Endothelial cell of umbilical vein (primary cell): ENCODE results near the gene ITGA3. TPM values are rescaled to one million over a fixed set of nuclear protein-coding genes. Genes with fewer than 3 reads are reported as not detected.

Experiments used
- BruUV-seq: library from RNA; stranded (reverse); fragments of 400-500 nt; replicated peaks from 2 replicates; lab custom pipeline; 2021; lab: Mats Ljungman, UMichigan
- CTCF ChIA-PET: fragments of 300-600, 350-600 bp; sonication (Branson Sonifier 250); formaldehyde crosslinking; loops from one replicate; lab custom pipeline; 2021; ENCODE audit warnings: antibody characterized with exemption, inconsistent platforms; lab: Charles Lee
- POLR2A ChIA-PET: fragments of 300-600, 350-600 bp; sonication (Branson Sonifier 250); formaldehyde crosslinking; loops from one replicate; lab custom pipeline; 2021; ENCODE audit warnings: antibody characterized with exemption, inconsistent platforms; lab: Charles Lee
- DNase-seq: peaks from one replicate; pipeline ENCODE4 v3.0.0-alpha.2; 2011; ENCODE audit warnings: low read depth, low spot score
- FAIRE-seq: peaks from 2 replicates; lab custom pipeline; 2011; peaks lifted over from hg19 to GRCh38; lab: Jason Lieb, UNC
- H2AFZ ChIP-seq: 2 replicates; pipeline ENCODE4 v1.6.0; 2012; ENCODE audit warnings: low read depth, low read length, control low read depth, inconsistent platforms
- H3K27ac ChIP-seq: 2 replicates; pipeline ENCODE4 v1.5.1; 2011; ENCODE audit warnings: low read depth, mild to moderate bottlenecking, control low read depth, low read length, moderate library complexity; ENCODE audit not compliant: insufficient read depth
- H3K27me3 ChIP-seq, 2 experiments: 2 replicates each; pipeline versions ENCODE4 v1.6.0 to v1.6.1; 2011; ENCODE audit warnings: low read length in 2 of 2, mixed read lengths in 1 of 2; ENCODE audit not compliant: control insufficient read depth in 2 of 2, insufficient read depth in 2 of 2
- H3K36me3 ChIP-seq, 2 experiments: 2 replicates in 1 of 2; 3 replicates in 1 of 2; pipeline ENCODE4 v1.5.1; 2011; ENCODE audit warnings: low read length in 2 of 2, mild to moderate bottlenecking in 1 of 2, moderate library complexity in 1 of 2; ENCODE audit not compliant: control insufficient read depth in 2 of 2, insufficient read depth in 2 of 2; ENCODE audit errors: extremely low read depth in 1 of 2
- H3K4me1 ChIP-seq: 3 replicates; pipeline ENCODE4 v1.5.1; 2011; ENCODE audit warnings: mild to moderate bottlenecking, low read length; ENCODE audit not compliant: control insufficient read depth, insufficient read depth; ENCODE audit errors: extremely low read depth
- H3K4me2 ChIP-seq: 2 replicates; pipeline ENCODE4 v1.6.1; 2011; ENCODE audit warnings: low read length, control low read depth, mixed read lengths; ENCODE audit not compliant: insufficient read depth
- H3K4me3 ChIP-seq, 3 experiments: fragments of 200-600 bp in 1 of 3; sonication (generic), shearing (Covaris generic) in 1 of 3; replicated peaks in 1 of 3; 2 replicates each; pipeline ENCODE4 v1.5.1; 2011 to 2016; ENCODE audit warnings: control low read depth in 3 of 3, low read length in 3 of 3, mild to moderate bottlenecking in 2 of 3, inconsistent platforms in 1 of 3, low read depth in 1 of 3, moderate library complexity in 1 of 3; ENCODE audit not compliant: insufficient read depth in 1 of 3
- H3K79me2 ChIP-seq: 2 replicates; pipeline ENCODE4 v1.6.0; 2012; ENCODE audit warnings: low read length, inconsistent platforms; ENCODE audit not compliant: control insufficient read depth, insufficient read depth
- H3K9ac ChIP-seq: replicated peaks from 2 replicates; pipeline ENCODE3; 2011; ENCODE audit warnings: low read length, control low read depth; ENCODE audit not compliant: insufficient read depth; ENCODE audit errors: extremely low read depth
- H3K9me1 ChIP-seq: replicated peaks from 3 replicates; pipeline ENCODE4 v1.6.0; 2011; ENCODE audit warnings: mild to moderate bottlenecking, low read length; ENCODE audit not compliant: control insufficient read depth, insufficient read depth; ENCODE audit errors: extremely low read depth
- H3K9me3 ChIP-seq: replicated peaks from 2 replicates; pipeline ENCODE4 v1.5.1; 2012; ENCODE audit warnings: low read length, inconsistent platforms; ENCODE audit not compliant: control insufficient read depth, insufficient read depth
- H4K20me1 ChIP-seq: replicated peaks from 2 replicates; pipeline ENCODE3; 2011; ENCODE audit warnings: mild to moderate bottlenecking, low read length; ENCODE audit not compliant: control insufficient read depth, insufficient read depth; ENCODE audit errors: extremely low read depth
- FOS ChIP-seq: IDR thresholded peaks from 2 replicates; pipeline ENCODE4 v1.6.1; 2011; ENCODE audit warnings: mild to moderate bottlenecking, low read length, moderate library complexity, borderline replicate concordance; ENCODE audit not compliant: insufficient read depth
- GATA2 ChIP-seq: IDR thresholded peaks from 2 replicates; pipeline ENCODE4 v1.7.0; 2011; ENCODE audit warnings: low read depth, mild to moderate bottlenecking, moderate library complexity, mixed read lengths, low read length; ENCODE audit not compliant: insufficient read length, insufficient read depth
- JUN ChIP-seq: IDR thresholded peaks from 2 replicates; pipeline ENCODE4 v1.6.1; 2011; ENCODE audit warnings: borderline replicate concordance, low read depth; ENCODE audit not compliant: insufficient read length, insufficient read depth
- MAX ChIP-seq: IDR thresholded peaks from 2 replicates; pipeline ENCODE4 v1.6.1; 2011; ENCODE audit not compliant: insufficient read depth, insufficient read length
- MYC ChIP-seq: IDR thresholded peaks from one replicate; pipeline ENCODE4 v1.6.1; 2011; ENCODE audit warnings: mild to moderate bottlenecking, low read depth, low read length
- POLR2A ChIP-seq: IDR thresholded peaks from 2 replicates; pipeline ENCODE4 v1.6.1; 2012; ENCODE audit warnings: low read depth, mild to moderate bottlenecking, control low read depth, low read length
- POLR2AphosphoS5 ChIP-seq: IDR thresholded peaks from 2 replicates; pipeline ENCODE4 v1.6.1; 2012; ENCODE audit warnings: low read depth, mild to moderate bottlenecking, control low read depth, low read length, moderate library complexity; ENCODE audit not compliant: insufficient read depth
- dilution Hi-C: fragments of 300-500 bp; cut with MboI; formaldehyde crosslinking; loops from one replicate; pipeline ENCODE4 v1.15.0; 2019; ENCODE audit warnings: low sequenced_read_pairs; ENCODE audit not compliant: extremely low pct_ligation_motif_present
- intact Hi-C: fragments of 100-400 bp; cut with micrococcal nuclease; formaldehyde crosslinking; loops from one replicate; pipeline ENCODE4 v1.10.0; 2022
- polyA plus RNA-seq, 4 experiments: library from polyadenylated mRNA; depleted of rRNA in 3 of 4; stranded (reverse) in 3 of 4; unstranded in 1 of 4; fragments of >200 nt; gene quantifications; 2 replicates each; pipeline versions ENCODE4 v1.2.1 to v1.2.3, GENCODE V29; 2011 to 2012; ENCODE audit warnings: missing spikeins in 1 of 4
- total RNA-seq: library from RNA; stranded (reverse); gene quantifications from 2 replicates; pipeline ENCODE4 v1.2.3, GENCODE V29; 2021
- TF ChIP-seq, protein P1 (sequence below), 2 donors: IDR thresholded peaks; 1 replicate in 1 of 2; 2 replicates in 1 of 2; pipeline ENCODE4 v1.5.1; 2011; ENCODE audit warnings: low read length in 2 of 2, mild to moderate bottlenecking in 2 of 2, moderate library complexity in 2 of 2, control low read depth in 1 of 2, inconsistent platforms in 1 of 2, low read depth in 1 of 2; ENCODE audit not compliant: insufficient read depth in 1 of 2; ENCODE audit errors: extremely low read depth in 1 of 2

The ITGA3 gene
- total and polyA plus RNA-seq, 2 donors (not counting 3 experiments of a cell fraction or from before 2014, with no cell fraction given), result 92.7 to 112 TPM

GRCh38 chr17:50105811-50106210 is 49.9 kb downstream of the ITGA3 start:
- Histone ChIP-seq H3K9me3 (no peaks in the 10 kb centered on the region), H3K9ac (no peak overlapping the region), H3K36me3 (no peaks in the 10 kb centered on the region), H3K4me1 (no peaks in the 10 kb centered on the region), H3K27me3 (no peaks in the 10 kb centered on the region), H3K4me3 (no peak overlapping the region), H3K79me2 (no peaks in the 10 kb centered on the region), H3K9me1 (no peaks in the 10 kb centered on the region), H2AFZ (no peak overlapping the region), H3K4me2 (no peak overlapping the region), H3K27ac (no peak overlapping the region), H4K20me1 (no peaks in the 10 kb centered on the region)
- dilution Hi-C loops, result no loop called here
- DNase-seq (no peak), FAIRE-seq (no peak)
- no peak for TF ChIP-seq GATA2
- TF ChIP-seq POLR2A, result no peak
- TF ChIP-seq FOS, result no peak
- TF ChIP-seq, protein P1, sequence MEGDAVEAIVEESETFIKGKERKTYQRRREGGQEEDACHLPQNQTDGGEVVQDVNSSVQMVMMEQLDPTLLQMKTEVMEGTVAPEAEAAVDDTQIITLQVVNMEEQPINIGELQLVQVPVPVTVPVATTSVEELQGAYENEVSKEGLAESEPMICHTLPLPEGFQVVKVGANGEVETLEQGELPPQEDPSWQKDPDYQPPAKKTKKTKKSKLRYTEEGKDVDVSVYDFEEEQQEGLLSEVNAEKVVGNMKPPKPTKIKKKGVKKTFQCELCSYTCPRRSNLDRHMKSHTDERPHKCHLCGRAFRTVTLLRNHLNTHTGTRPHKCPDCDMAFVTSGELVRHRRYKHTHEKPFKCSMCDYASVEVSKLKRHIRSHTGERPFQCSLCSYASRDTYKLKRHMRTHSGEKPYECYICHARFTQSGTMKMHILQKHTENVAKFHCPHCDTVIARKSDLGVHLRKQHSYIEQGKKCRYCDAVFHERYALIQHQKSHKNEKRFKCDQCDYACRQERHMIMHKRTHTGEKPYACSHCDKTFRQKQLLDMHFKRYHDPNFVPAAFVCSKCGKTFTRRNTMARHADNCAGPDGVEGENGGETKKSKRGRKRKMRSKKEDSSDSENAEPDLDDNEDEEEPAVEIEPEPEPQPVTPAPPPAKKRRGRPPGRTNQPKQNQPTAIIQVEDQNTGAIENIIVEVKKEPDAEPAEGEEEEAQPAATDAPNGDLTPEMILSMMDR (IDR thresholded peaks at IDR 0.05; ENCODE audit: extremely low read depth in 1 of 2, insufficient read depth in 1 of 2, low read depth in 1 of 2, low read length in 2 of 2), result no peak
- ChIA-PET CTCF (interaction anchor here (1.2 to 4.1 kb wide), 2 partner anchors 12 to 14 kb away, joined by 3 to 29 read pairs; no protein-coding TSS in a partner anchor), POLR2A (no interaction called here)
- BruUV-seq, result no TSS peak
- intact Hi-C loops, result no loop called here

DNA sequence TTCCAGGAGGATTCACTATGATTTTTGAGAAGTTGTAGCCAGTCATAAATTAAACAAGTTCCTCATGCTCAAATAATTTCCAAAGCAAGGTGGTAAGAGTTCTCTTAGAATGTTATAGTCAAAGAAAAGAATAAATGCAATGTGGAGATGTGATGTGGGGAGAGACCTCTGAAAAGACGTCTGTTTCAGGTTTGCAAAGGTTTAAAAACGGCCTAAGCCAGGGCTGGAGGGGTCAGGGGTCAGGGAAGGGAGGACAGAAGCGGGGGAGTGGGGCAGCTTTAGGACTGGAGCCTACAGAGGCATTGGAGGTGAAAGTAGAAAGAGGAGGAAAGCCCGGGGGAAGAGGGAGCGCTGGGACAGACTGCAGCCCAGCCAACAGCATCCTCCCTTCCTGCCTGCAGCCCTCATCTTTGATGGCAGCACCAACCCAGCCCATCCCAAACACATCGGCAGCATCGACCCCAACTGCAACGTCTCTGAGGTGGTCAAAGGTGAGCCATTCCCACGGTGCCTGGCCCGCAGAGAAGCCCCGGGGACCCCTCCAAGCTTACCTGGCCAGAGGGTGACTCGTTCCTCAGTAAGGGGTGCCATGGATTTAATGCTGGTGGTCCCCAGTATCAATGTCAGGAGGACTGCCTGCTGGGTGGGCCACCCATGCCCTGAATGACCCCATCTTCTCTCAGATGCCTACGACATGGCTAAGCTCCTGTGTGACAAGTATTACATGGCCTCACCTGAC is 50.7 kb downstream of the ITGA3 start:
- Histone ChIP-seq H3K4me2 (no peak overlapping the region), H3K4me3 (no peak overlapping the region), H3K79me2 (no peaks in the 10 kb centered on the region), H3K27me3 (no peaks in the 10 kb centered on the region), H3K9me3 (no peaks in the 10 kb centered on the region), H3K27ac (no peak overlapping the region), H4K20me1 (no peaks in the 10 kb centered on the region), H2AFZ (no peak overlapping the region), H3K4me1 (no peaks in the 10 kb centered on the region), H3K9me1 (no peaks in the 10 kb centered on the region), H3K36me3 (no peaks in the 10 kb centered on the region), H3K9ac (no peak overlapping the region)
- POLR2A ChIA-PET, result no interaction called here
- DNase-seq (no peak), FAIRE-seq (no peak)
- dilution Hi-C loops, result no loop called here
- intact Hi-C loops, result no loop called here
- TF ChIP-seq POLR2AphosphoS5 (no peak), MAX (no peak), JUN (no peak), POLR2A (no peak), MYC (no peak)
- BruUV-seq, result no TSS peak
- CTCF ChIA-PET, result interaction anchor here (1.3 to 4.1 kb wide), 3 partner anchors 11 to 92 kb away, joined by 3 to 29 read pairs (median 13); no protein-coding TSS in a partner anchor
